Osteocyte (in vitro differentiated cells): Measurements from ENCODE around the gene CAMKK2. TPM values are rescaled to one million over a fixed set of nuclear protein-coding genes. Genes with fewer than 3 reads are reported as not detected.

ENCODE experiments used
- DNase-seq: peaks from one replicate; pipeline ENCODE4 v3.0.0; 2021; ENCODE audit warnings: mixed read lengths; ENCODE audit not compliant: unreplicated experiment; ENCODE audit errors: extremely low spot score
- H3K27ac Mint-ChIP-seq: one replicate; pipeline ENCODE4 v1.8.0; 2021; ENCODE audit warnings: mild to moderate bottlenecking, mixed read lengths; ENCODE audit not compliant: unreplicated experiment
- H3K27me3 Mint-ChIP-seq: one replicate; pipeline ENCODE4 v1.8.0; 2021; ENCODE audit warnings: mixed read lengths; ENCODE audit not compliant: unreplicated experiment
- H3K36me3 Mint-ChIP-seq: one replicate; pipeline ENCODE4 v1.8.0; 2021; ENCODE audit warnings: mixed read lengths; ENCODE audit not compliant: unreplicated experiment
- H3K4me1 Mint-ChIP-seq: one replicate; pipeline ENCODE4 v1.8.0; 2021; ENCODE audit warnings: mixed read lengths; ENCODE audit not compliant: unreplicated experiment
- H3K4me3 Mint-ChIP-seq: one replicate; pipeline ENCODE4 v1.8.0; 2021; ENCODE audit warnings: mild to moderate bottlenecking, moderate library complexity, mixed read lengths; ENCODE audit not compliant: unreplicated experiment
- H3K9me3 Mint-ChIP-seq: one replicate; pipeline ENCODE4 v1.8.0; 2021; ENCODE audit warnings: mixed read lengths; ENCODE audit not compliant: unreplicated experiment
- CTCF ChIP-seq: fragments of 200-600 bp; sonication (generic); IDR thresholded peaks from 2 replicates; pipeline ENCODE4 v1.5.0; 2021; ENCODE audit warnings: antibody characterized with exemption, mild to moderate bottlenecking, moderate library complexity
- total RNA-seq: library from RNA; stranded (reverse); gene quantifications from 2 replicates; pipeline ENCODE4 v1.2.1, GENCODE V29; 2021

The CAMKK2 gene
- total RNA-seq, 1 donor from 2014 or later: 33.0 TPM

- H3K36me3 Mint-ChIP-seq: peaks cover 52% of the 10 kb centered on the region
- no peak overlapping the region for H3K4me3 Mint-ChIP-seq
- no peaks in the 10 kb centered on the region for H3K27me3 Mint-ChIP-seq
- H3K27ac Mint-ChIP-seq: no peak overlapping the region
- DNase-seq: no peak
- TF ChIP-seq CTCF: no peak
- H3K9me3 Mint-ChIP-seq: no peaks in the 10 kb centered on the region
- H3K4me1 Mint-ChIP-seq: no peaks in the 10 kb centered on the region
Measured at GRCh38 chr12:121328620-121329019, 32.1 kb upstream of the CAMKK2 start.

- H3K27me3 Mint-ChIP-seq: no peaks in the 10 kb centered on the region
- peak overlapping the region; percentile 19 for H3K27ac Mint-ChIP-seq
- H3K36me3 Mint-ChIP-seq: peaks cover 49% of the 10 kb centered on the region
- DNase-seq: no peak
- no peaks in the 10 kb centered on the region for H3K4me1 Mint-ChIP-seq
- no peaks in the 10 kb centered on the region for H3K9me3 Mint-ChIP-seq
- no peak for TF ChIP-seq CTCF
- no peak overlapping the region for H3K4me3 Mint-ChIP-seq
Measured at GRCh38 chr12:121326996-121327674, 30.6 kb upstream of the CAMKK2 start.

- H3K9me3 Mint-ChIP-seq: no peaks in the 10 kb centered on the region
- H3K4me3 Mint-ChIP-seq: no peak overlapping the region
- no peak for TF ChIP-seq CTCF
- peak overlapping the region; percentile 15 for H3K27ac Mint-ChIP-seq
- no peaks in the 10 kb centered on the region for H3K27me3 Mint-ChIP-seq
- H3K36me3 Mint-ChIP-seq: peaks cover 41% of the 10 kb centered on the region
- H3K4me1 Mint-ChIP-seq: no peaks in the 10 kb centered on the region
- DNase-seq: no peak
Measured at GRCh38 chr12:121325922-121326396, 29.4 kb upstream of the CAMKK2 start.

- TF ChIP-seq CTCF: no peak
- Mint-ChIP-seq H3K9me3 (no peaks in the 10 kb centered on the region), H3K27me3 (no peaks in the 10 kb centered on the region), H3K36me3 (peaks cover 33% of the 10 kb centered on the region), H3K27ac (no peak overlapping the region), H3K4me1 (no peaks in the 10 kb centered on the region), H3K4me3 (no peak overlapping the region)
- no peak for DNase-seq
Measured at GRCh38 chr12:121323908-121324307, 27.4 kb upstream of the CAMKK2 start.

- H3K27ac Mint-ChIP-seq: no peak overlapping the region
- H3K27me3 Mint-ChIP-seq: no peaks in the 10 kb centered on the region
- no peak overlapping the region for H3K4me3 Mint-ChIP-seq
- H3K9me3 Mint-ChIP-seq: no peaks in the 10 kb centered on the region
- no peaks in the 10 kb centered on the region for H3K4me1 Mint-ChIP-seq
- no peak for TF ChIP-seq CTCF
- DNase-seq: no peak
- peaks cover 31% of the 10 kb centered on the region for H3K36me3 Mint-ChIP-seq
Measured at GRCh38 chr12:121318121-121318520, 21.6 kb upstream of the CAMKK2 start.
